Effector CD4-positive, alpha-beta T cell (primary cell): ENCODE data around the gene DDX10.

ENCODE experiments used
- DNase-seq: peaks from one replicate; pipeline ENCODE4 v3.0.0-alpha.2; 2020

Gene DDX10

GRCh38 chr11:108835624-108836023, 170.8 kb downstream of the DDX10 start:
- DNase-seq, result no peak

GRCh38 chr11:108836541-108836940, 171.7 kb downstream of the DDX10 start:
- no peak for DNase-seq

GRCh38 chr11:108838102-108838791, 173.4 kb downstream of the DDX10 start:
- DNase-seq, result no peak

- DNase-seq, result no peak
Observed at GRCh38 chr11:108838792-108839105, 173.9 kb downstream of the DDX10 start.

GRCh38 chr11:108846009-108846408, 181.1 kb downstream of the DDX10 start:
- no peak for DNase-seq

GRCh38 chr11:108847298-108847990, 182.6 kb downstream of the DDX10 start:
- DNase-seq, result no peak

- no peak for DNase-seq
Observed at GRCh38 chr11:108851781-108852180, 186.9 kb downstream of the DDX10 start.

GRCh38 chr11:108852701-108853100, 187.8 kb downstream of the DDX10 start:
- no peak for DNase-seq

- DNase-seq, result no peak
Observed at GRCh38 chr11:108853151-108853550, 188.3 kb downstream of the DDX10 start.

- no peak for DNase-seq
Observed at GRCh38 chr11:108853864-108854263, 189.0 kb downstream of the DDX10 start.

- no peak for DNase-seq
Observed at GRCh38 chr11:108854346-108854745, 189.5 kb downstream of the DDX10 start.

- DNase-seq, result no peak
Observed at GRCh38 chr11:108857382-108857781, 192.5 kb downstream of the DDX10 start.

GRCh38 chr11:108858622-108859021, 193.8 kb downstream of the DDX10 start:
- DNase-seq, result no peak

GRCh38 chr11:108859510-108859909, 194.6 kb downstream of the DDX10 start:
- no peak for DNase-seq

- DNase-seq, result no peak
Observed at GRCh38 chr11:108863528-108863927, 198.7 kb downstream of the DDX10 start.

- no peak for DNase-seq
Observed at GRCh38 chr11:108865406-108865805, 200.5 kb downstream of the DDX10 start.

GRCh38 chr11:108866781-108867180, 201.9 kb downstream of the DDX10 start:
- DNase-seq, result no peak

GRCh38 chr11:108870373-108871020, 205.6 kb downstream of the DDX10 start:
- DNase-seq, result no peak

- DNase-seq, result no peak
Observed at GRCh38 chr11:108871152-108871551, 206.3 kb downstream of the DDX10 start.

GRCh38 chr11:108871867-108872266, 207.0 kb downstream of the DDX10 start:
- DNase-seq, result no peak

- DNase-seq, result no peak
Observed at GRCh38 chr11:108872781-108873291, 208.0 kb downstream of the DDX10 start.

GRCh38 chr11:108873310-108873709, 208.4 kb downstream of the DDX10 start:
- no peak for DNase-seq

- DNase-seq, result no peak
Observed at GRCh38 chr11:108873941-108874340, 209.1 kb downstream of the DDX10 start.

GRCh38 chr11:108875134-108875533, 210.3 kb downstream of the DDX10 start:
- no peak for DNase-seq
